ENCODE measurements around the gene TTC19. TPM values are rescaled to one million over a fixed set of nuclear protein-coding genes. Genes with fewer than 3 reads are reported as not detected.

The TTC19 gene
- total and polyA plus RNA-seq, 2 experiments from 2014 or later = 30.3 to 93.5 TPM

GRCh38 chr17:16040710-16041251 lies 41.2 kb downstream of the TTC19 start:
- Histone ChIP-seq H3K27me3 (ENCODE audit: insufficient read depth) (no peaks in the 10 kb centered on the region), H3K4me2 (no peak overlapping the region), H4K20me1 (replicated peaks; ENCODE audit: insufficient read depth) (no peaks in the 10 kb centered on the region), H3K4me1 (ENCODE audit: insufficient read depth) (peaks cover 8% of the 10 kb centered on the region), H2AFZ (no peak overlapping the region), H3K36me3 (ENCODE audit: insufficient read depth) (peaks cover 22% of the 10 kb centered on the region), H3K9me2 (ENCODE audit: insufficient read depth) (no peaks in the 10 kb centered on the region), H3K4me3 (no peak overlapping the region), H3F3A (replicated peaks; ENCODE audit: low read depth) (no peaks in the 10 kb centered on the region), H3K79me2 (replicated peaks; ENCODE audit: insufficient read depth) (no peaks in the 10 kb centered on the region; the same call in 1 of the 2 replicates), H3K27ac (ENCODE audit: low read depth) (no peak overlapping the region; the same call in 1 of the 2 replicates)
- peaks cover 8% of the 10 kb centered on the region for H3K27me3 Mint-ChIP-seq (ENCODE audit: insufficient read depth, low read depth, poor library complexity)
- peaks cover 76% of the 10 kb centered on the region for H3K36me3 Mint-ChIP-seq (ENCODE audit: low read depth)
- ATAC-seq = no peak
- no peak overlapping the region for H3K27ac Mint-ChIP-seq
- no peaks in the 10 kb centered on the region for H3K9me3 Mint-ChIP-seq
- H3K4me3 Mint-ChIP-seq = no peak overlapping the region
- TF ChIP-seq STAT1 (IDR thresholded peaks at IDR 0.05; ENCODE audit: unreplicated experiment) = no peak
- no peak for TF ChIP-seq EZH2phosphoT487 (IDR thresholded peaks at IDR 0.05; ENCODE audit: unreplicated experiment)
- no peak for TF ChIP-seq CREB1 (CRISPR knock-in tag; IDR thresholded peaks at IDR 0.05; ENCODE audit: low read depth)
- TF ChIP-seq POLR2AphosphoS5 (IDR thresholded peaks at IDR 0.05; ENCODE audit: low read depth) = no peak
- no peak for TF ChIP-seq JUNB (IDR thresholded peaks at IDR 0.05; ENCODE audit: unreplicated experiment)
- no peak for TF ChIP-seq NANOG (IDR thresholded peaks at IDR 0.05; ENCODE audit: borderline replicate concordance)
- TF ChIP-seq EZH2 (IDR thresholded peaks at IDR 0.05; ENCODE audit: low read depth, unreplicated experiment) = no peak
- TF ChIP-seq ZNF331 (CRISPR knock-in tag; IDR thresholded peaks at IDR 0.05; ENCODE audit: low read depth) = no peak
- no peak for TF ChIP-seq ZNF114 (CRISPR knock-in tag; IDR thresholded peaks at IDR 0.05)
- TF ChIP-seq, protein P1, sequence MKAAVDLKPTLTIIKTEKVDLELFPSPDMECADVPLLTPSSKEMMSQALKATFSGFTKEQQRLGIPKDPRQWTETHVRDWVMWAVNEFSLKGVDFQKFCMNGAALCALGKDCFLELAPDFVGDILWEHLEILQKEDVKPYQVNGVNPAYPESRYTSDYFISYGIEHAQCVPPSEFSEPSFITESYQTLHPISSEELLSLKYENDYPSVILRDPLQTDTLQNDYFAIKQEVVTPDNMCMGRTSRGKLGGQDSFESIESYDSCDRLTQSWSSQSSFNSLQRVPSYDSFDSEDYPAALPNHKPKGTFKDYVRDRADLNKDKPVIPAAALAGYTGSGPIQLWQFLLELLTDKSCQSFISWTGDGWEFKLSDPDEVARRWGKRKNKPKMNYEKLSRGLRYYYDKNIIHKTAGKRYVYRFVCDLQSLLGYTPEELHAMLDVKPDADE (IDR thresholded peaks at IDR 0.05) = no peak
- no peak for TF ChIP-seq ZNF462 (CRISPR knock-in tag; IDR thresholded peaks at IDR 0.05)
- TF ChIP-seq, protein P2, sequence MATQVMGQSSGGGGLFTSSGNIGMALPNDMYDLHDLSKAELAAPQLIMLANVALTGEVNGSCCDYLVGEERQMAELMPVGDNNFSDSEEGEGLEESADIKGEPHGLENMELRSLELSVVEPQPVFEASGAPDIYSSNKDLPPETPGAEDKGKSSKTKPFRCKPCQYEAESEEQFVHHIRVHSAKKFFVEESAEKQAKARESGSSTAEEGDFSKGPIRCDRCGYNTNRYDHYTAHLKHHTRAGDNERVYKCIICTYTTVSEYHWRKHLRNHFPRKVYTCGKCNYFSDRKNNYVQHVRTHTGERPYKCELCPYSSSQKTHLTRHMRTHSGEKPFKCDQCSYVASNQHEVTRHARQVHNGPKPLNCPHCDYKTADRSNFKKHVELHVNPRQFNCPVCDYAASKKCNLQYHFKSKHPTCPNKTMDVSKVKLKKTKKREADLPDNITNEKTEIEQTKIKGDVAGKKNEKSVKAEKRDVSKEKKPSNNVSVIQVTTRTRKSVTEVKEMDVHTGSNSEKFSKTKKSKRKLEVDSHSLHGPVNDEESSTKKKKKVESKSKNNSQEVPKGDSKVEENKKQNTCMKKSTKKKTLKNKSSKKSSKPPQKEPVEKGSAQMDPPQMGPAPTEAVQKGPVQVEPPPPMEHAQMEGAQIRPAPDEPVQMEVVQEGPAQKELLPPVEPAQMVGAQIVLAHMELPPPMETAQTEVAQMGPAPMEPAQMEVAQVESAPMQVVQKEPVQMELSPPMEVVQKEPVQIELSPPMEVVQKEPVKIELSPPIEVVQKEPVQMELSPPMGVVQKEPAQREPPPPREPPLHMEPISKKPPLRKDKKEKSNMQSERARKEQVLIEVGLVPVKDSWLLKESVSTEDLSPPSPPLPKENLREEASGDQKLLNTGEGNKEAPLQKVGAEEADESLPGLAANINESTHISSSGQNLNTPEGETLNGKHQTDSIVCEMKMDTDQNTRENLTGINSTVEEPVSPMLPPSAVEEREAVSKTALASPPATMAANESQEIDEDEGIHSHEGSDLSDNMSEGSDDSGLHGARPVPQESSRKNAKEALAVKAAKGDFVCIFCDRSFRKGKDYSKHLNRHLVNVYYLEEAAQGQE (IDR thresholded peaks at IDR 0.05; ENCODE audit: unreplicated experiment) = no peak
- no peak for TF ChIP-seq CTCF (conservative IDR thresholded peaks at IDR 0.05; ENCODE audit: low read depth in 2 of 2)
- H3K4me1 Mint-ChIP-seq = peaks cover 18% of the 10 kb centered on the region
- DNase-seq (ENCODE audit: low spot score) = no peak
